Omental fat pad (tissue), 4 donors: ENCODE results near the gene MYO1E. TPM values are rescaled to one million over a fixed set of nuclear protein-coding genes. Genes with fewer than 3 reads are reported as not detected.
A peak's percentile ranks its signal among the peaks of the same experiment; 100 is the strongest.

Experiments used
- ATAC-seq: fragments of 150-250 bp; one replicate; pipeline ENCODE4 v1.9.1; 2016; ENCODE audit warnings: mild to moderate bottlenecking, moderate library complexity; ENCODE audit not compliant: low FRiP score
- DNase-seq: peaks from one replicate; pipeline ENCODE4 v3.0.0-alpha.2; 2019; ENCODE audit warnings: low spot score
- total RNA-seq, 4 donors: library from RNA; depleted of rRNA; stranded (reverse); fragments of >200 nt; gene quantifications; one replicate each; pipeline ENCODE4 v1.1.0, GENCODE V29; 2016
- TF ChIP-seq, protein P1 (sequence below), 3 donors: fragments of 450-650 bp; IDR thresholded peaks; one replicate each; pipeline ENCODE4 v1.5.1; 2016 to 2017; ENCODE audit warnings: antibody characterized with exemption in 3 of 3, mild to moderate bottlenecking in 3 of 3, moderate library complexity in 2 of 3

MYO1E gene
- total RNA-seq, 4 donors from 2014 or later = 35.7 to 193 (median 68.0) TPM

DNA sequence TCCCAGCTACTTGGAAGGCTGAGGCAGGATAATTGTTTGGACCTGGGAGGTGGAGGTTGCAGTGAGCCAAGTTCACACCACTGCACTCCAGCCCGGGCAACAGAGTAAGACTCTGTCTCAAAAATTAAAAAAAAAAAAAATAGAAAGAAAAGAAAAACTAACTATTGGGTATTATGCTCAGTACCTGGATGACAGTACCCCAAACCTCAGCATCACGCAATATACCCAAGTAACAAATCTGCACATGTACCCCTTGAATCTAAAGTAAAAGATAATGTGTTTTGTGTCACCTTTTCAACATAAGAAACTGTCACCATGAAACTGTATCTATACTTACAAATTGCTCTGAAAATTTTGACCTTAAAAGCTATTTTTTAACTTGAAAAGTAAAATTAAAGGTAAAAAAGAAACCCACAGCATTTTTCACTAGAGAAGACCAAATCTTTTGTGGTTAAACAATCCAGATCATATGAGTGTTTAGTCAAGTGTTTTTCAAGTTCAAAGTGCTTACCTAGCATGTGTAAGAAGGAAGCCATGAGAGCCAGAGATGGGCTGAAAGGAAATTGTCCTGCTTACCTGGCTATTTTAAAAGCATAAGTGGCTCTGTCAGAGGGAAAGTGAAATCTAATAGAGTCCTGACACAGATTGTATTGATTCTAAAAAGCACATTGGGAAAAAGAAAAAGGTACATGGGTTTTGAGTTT lies 50.5 kb downstream of the MYO1E start:
- ATAC-seq (no peak), DNase-seq (no peak)

DNA sequence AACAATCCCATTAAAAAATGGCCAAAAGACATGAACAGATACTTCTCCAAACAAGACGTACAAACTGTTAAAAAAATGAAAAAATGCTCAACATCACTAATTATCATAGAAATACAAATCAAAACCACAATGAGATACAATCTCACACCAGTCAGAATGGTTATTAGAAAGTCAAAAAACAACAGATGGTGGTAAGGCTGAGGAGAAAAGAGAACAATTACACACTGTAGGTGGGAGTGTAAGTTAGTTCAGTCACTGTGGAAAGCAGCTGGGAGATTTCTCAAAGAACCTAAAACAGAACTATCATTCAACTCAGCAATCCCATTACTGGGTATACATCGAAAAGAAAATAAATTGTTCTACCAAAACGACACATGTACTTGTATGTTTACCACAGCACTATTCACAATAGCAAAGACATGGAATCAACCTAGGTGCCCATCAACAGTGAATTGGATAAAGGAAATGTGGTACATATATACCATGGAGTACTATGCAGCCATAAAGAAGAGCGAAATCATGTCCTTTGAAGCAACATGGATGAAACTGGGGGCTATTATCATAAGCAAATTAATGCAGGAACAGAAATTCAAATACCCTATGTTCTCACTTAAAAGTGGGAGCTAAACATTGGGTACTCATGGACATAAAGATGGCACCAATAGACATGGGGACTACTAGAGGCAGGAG lies 51.5 kb downstream of the MYO1E start:
- DNase-seq (no peak), ATAC-seq (no peak)
- TF ChIP-seq, protein P1, sequence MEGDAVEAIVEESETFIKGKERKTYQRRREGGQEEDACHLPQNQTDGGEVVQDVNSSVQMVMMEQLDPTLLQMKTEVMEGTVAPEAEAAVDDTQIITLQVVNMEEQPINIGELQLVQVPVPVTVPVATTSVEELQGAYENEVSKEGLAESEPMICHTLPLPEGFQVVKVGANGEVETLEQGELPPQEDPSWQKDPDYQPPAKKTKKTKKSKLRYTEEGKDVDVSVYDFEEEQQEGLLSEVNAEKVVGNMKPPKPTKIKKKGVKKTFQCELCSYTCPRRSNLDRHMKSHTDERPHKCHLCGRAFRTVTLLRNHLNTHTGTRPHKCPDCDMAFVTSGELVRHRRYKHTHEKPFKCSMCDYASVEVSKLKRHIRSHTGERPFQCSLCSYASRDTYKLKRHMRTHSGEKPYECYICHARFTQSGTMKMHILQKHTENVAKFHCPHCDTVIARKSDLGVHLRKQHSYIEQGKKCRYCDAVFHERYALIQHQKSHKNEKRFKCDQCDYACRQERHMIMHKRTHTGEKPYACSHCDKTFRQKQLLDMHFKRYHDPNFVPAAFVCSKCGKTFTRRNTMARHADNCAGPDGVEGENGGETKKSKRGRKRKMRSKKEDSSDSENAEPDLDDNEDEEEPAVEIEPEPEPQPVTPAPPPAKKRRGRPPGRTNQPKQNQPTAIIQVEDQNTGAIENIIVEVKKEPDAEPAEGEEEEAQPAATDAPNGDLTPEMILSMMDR (IDR thresholded peaks at IDR 0.05) = no peak

More for the DNA sequence above, 50.5 kb downstream of the MYO1E start:
- TF ChIP-seq, protein P1 (IDR thresholded peaks at IDR 0.05) = no peak

DNA sequence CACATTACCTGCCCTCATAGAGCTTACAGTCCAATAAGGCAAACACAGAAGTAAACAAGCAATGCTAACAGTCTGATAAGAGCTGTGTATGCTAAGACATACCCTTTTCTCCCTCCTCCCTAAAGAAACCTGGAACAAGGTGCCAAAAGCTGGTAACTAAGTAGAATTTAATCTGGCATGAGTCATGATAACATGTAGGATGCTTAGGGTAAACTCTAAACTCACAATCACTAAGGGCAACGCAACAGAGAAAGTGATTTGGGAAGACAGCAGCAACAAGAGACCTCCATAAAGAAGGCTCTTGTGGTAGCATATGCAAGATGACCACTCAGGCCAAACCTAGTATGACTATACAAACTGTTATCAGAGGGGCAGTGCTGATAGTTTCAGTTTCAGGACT lies 55.5 kb downstream of the MYO1E start:
- ATAC-seq (no peak), DNase-seq (no peak)
- TF ChIP-seq, protein P1 (IDR thresholded peaks at IDR 0.05) = no peak

DNA sequence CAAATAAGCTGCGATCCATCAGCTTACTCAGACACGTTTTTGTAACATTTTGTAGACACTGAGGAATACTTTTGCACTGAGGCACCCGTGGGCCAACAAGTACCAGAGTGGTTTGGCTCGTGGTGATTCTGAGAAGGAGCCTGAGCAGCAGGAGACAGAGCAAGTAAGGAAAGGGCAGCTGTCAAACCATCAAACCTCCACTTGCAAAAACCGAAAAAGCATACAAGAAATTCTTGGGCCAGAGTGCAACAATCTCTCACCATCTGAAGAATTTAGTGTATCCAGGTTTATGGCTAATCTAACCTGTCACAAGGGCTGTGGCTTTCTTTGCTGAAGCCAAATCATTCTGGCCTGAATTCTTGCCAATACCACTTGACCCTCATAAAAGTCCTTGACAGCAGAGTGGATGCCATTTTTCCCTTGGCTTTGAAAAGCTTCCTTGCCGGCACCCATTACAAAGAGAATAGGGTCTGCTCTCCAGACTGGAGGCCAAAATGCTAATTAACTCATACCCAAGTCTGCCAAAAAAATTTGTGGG lies 56.7 kb downstream of the MYO1E start:
- ATAC-seq = peak; percentile 35

DNA sequence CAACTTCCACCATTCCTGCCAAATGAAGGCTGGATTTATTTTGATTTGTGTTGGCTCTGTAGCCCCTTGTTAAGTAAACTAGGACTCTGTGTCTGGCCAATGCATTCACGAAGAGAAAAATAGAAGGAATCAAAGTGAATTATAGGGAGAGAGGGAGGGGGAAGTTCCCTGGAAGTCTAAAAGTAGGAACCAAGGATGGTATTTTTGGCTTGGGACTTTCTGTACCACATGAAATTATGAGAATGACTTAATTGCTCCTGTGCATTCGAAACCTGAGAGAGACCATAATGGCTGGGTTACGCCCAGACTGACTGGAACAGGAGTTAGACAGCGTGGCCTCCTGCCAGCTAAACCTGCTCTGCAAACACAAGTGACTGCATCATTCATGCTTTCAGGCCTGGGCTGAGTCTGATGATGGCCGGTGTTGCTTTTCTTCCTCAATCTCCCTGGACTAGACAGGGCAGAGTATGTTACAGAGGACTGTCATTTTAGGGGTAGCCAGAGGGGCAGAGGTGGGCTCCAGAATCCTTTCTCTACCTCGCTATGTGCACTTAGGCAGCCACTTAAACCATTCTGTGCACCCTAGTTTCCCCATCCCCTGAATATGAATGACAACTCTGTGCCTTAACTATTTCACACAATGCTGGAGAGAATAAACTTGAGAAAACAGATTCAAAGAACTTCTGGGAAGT lies 58.9 kb downstream of the MYO1E start:
- TF ChIP-seq, protein P1 (IDR thresholded peaks at IDR 0.05) = no peak
- ATAC-seq = peak; percentile 62
- no peak for DNase-seq

More for the DNA sequence above, 56.7 kb downstream of the MYO1E start:
- DNase-seq = no peak
- TF ChIP-seq, protein P1 (IDR thresholded peaks at IDR 0.05) = no peak

DNA sequence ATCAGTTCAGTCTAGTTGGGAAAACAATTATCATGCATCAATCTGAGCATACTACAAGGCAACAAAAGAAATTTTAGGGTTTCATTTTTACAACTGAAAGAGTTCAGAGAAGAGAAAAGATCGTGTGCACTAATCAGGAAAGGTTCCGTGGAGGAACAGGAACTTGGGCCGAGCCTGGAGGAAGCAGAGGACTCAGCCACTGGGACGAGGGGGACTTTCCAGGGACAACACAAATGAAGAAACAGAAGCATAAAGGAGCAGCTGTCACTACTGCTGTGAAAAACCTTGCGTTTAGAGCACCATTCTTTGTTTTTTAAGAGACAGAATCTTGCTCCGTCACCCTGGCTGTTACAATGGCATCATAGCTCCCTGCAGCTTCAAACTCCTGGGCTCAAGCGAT lies 60.5 kb downstream of the MYO1E start:
- no peak for ATAC-seq
- DNase-seq = no peak
- TF ChIP-seq, protein P1 (IDR thresholded peaks at IDR 0.05) = no peak
